Ascending aorta (tissue), 2 donors: ENCODE results near the gene OSTC. TPM values are rescaled to one million over a fixed set of nuclear protein-coding genes. Genes with fewer than 3 reads are reported as not detected.

Experiments
- DNase-seq, 2 donors: peaks; one replicate each; pipeline ENCODE4 v3.0.0-alpha.2; 2019; ENCODE audit warnings: low spot score in 2 of 2
- H3K27ac ChIP-seq, 2 donors: fragments of 200-600 bp; sonication (generic); one replicate each; pipeline ENCODE4 v1.5.1; 2016 to 2017; ENCODE audit warnings: mild to moderate bottlenecking in 1 of 2
- H3K27me3 ChIP-seq: fragments of 200-600 bp; sonication (generic); one replicate; pipeline ENCODE4 v1.5.1; 2017
- H3K36me3 ChIP-seq, 2 donors: fragments of 200-600 bp; sonication (generic); one replicate each; pipeline ENCODE4 v1.5.1; 2016
- H3K4me1 ChIP-seq, 2 donors: fragments of 200-600 bp; sonication (generic); one replicate each; pipeline ENCODE4 v1.5.1; 2016 to 2017; ENCODE audit warnings: mild to moderate bottlenecking in 1 of 2
- H3K4me3 ChIP-seq, 2 donors: fragments of 200-600 bp; sonication (generic); one replicate each; pipeline ENCODE4 v1.5.1; 2016 to 2017; ENCODE audit warnings: mild to moderate bottlenecking in 1 of 2
- H3K9me3 ChIP-seq, 2 donors: fragments of 200-600 bp; sonication (generic); one replicate each; pipeline ENCODE4 v1.5.1; 2016
- CTCF ChIP-seq, 3 experiments: fragments of 200-600 bp in 2 of 3; fragments of 450-650 bp in 1 of 3; sonication (generic) in 2 of 3; IDR thresholded peaks; one replicate each; pipeline ENCODE4 v1.5.1; 2016 to 2019; ENCODE audit warnings: antibody characterized with exemption in 3 of 3, mild to moderate bottlenecking in 1 of 3, moderate library complexity in 1 of 3
- intact Hi-C: fragments of 100-400 bp; cut with DNase I; formaldehyde crosslinking; loops from one replicate; pipeline ENCODE4 v1.15.1; 2023
- total RNA-seq: library from RNA; depleted of rRNA; stranded (reverse); fragments of >200 nt; gene quantifications from one replicate; pipeline ENCODE4 v1.1.0, GENCODE V29; 2016

OSTC gene
- total RNA-seq, 1 donor from 2014 or later: 50.4 TPM

- H3K4me1 ChIP-seq: no peaks in the 10 kb centered on the region
- intact Hi-C loops: no loop called here
- no peaks in the 10 kb centered on the region for H3K27me3 ChIP-seq
- H3K9me3 ChIP-seq: no peaks in the 10 kb centered on the region
- H3K36me3 ChIP-seq: no peaks in the 10 kb centered on the region
- TF ChIP-seq CTCF (IDR thresholded peaks at IDR 0.05): no peak
- H3K4me3 ChIP-seq: no peak overlapping the region
- no peak overlapping the region for H3K27ac ChIP-seq
- no peak for DNase-seq
These were observed 67.0 kb downstream of the OSTC start for GRCh38 chr4:108717386-108717785.

Other genes starting within 250 kb of the OSTC start
- gene RPL34, start 30.0 kb upstream of the OSTC start, total RNA-seq: 571 TPM
- not detected for gene ETNPPL, start 112.5 kb downstream of the OSTC start, total RNA-seq